DND-41 (cell line): ENCODE data around the gene OR1F1.

Experiments
- ATAC-seq: fragments of 200-7000 bp; cut with Tn5 transposase; 3 replicates; pipeline ENCODE4 v1.9.1; 2021; ENCODE audit warnings: low read depth; ENCODE audit not compliant: insufficient read depth
- DNase-seq: peaks from one replicate; pipeline ENCODE4 v3.0.0-alpha.2; 2020
- H2AFZ ChIP-seq: 2 replicates; pipeline ENCODE4 v1.6.0; 2012; ENCODE audit warnings: low read depth, low read length
- H3K27ac ChIP-seq: 2 replicates; pipeline ENCODE4 v1.5.1; 2012; ENCODE audit warnings: low read length, inconsistent platforms
- H3K27me3 ChIP-seq: fragments of 200-600 bp; sonication (generic); 2 replicates; pipeline ENCODE4 v1.6.0; 2012; ENCODE audit warnings: low read length, mild to moderate bottlenecking, inconsistent platforms; ENCODE audit not compliant: insufficient read depth, poor library complexity
- H3K36me3 ChIP-seq: 2 replicates; pipeline ENCODE4 v1.5.1; 2012; ENCODE audit warnings: low read length, inconsistent platforms; ENCODE audit not compliant: insufficient read depth
- H3K4me1 ChIP-seq: 2 replicates; pipeline ENCODE4 v1.5.1; 2012; ENCODE audit warnings: mild to moderate bottlenecking, low read length; ENCODE audit not compliant: insufficient read depth
- H3K4me2 ChIP-seq: 2 replicates; pipeline ENCODE4 v1.6.0; 2012; ENCODE audit warnings: mild to moderate bottlenecking, moderate library complexity, low read length, inconsistent platforms; ENCODE audit not compliant: insufficient read depth
- H3K4me3 ChIP-seq, 2 experiments: fragments of 200-600 bp in 1 of 2; shearing (Covaris generic) in 1 of 2; 2 replicates each; pipeline ENCODE4 v1.5.1; 2012 to 2016; ENCODE audit warnings: inconsistent platforms in 2 of 2, low read length in 2 of 2, mild to moderate bottlenecking in 2 of 2, low read depth in 1 of 2, moderate library complexity in 1 of 2
- H3K79me2 ChIP-seq: 2 replicates; pipeline ENCODE4 v1.6.0; 2012; ENCODE audit warnings: low read length, inconsistent platforms; ENCODE audit not compliant: insufficient read depth
- H3K9ac ChIP-seq: 2 replicates; pipeline ENCODE4 v1.6.0; 2012; ENCODE audit warnings: low read depth, mild to moderate bottlenecking, inconsistent platforms, low read length, moderate library complexity
- H3K9me3 ChIP-seq: 2 replicates; pipeline ENCODE4 v1.5.1; 2012; ENCODE audit warnings: low read length, moderate library complexity, mild to moderate bottlenecking, inconsistent platforms; ENCODE audit not compliant: insufficient read depth, severe bottlenecking
- H4K20me1 ChIP-seq: 2 replicates; pipeline ENCODE4 v1.6.0; 2012; ENCODE audit warnings: low read length; ENCODE audit not compliant: insufficient read depth
- CTCF ChIP-seq: IDR thresholded peaks from 2 replicates; pipeline ENCODE4 v1.5.1; 2012; ENCODE audit warnings: borderline replicate concordance, low read length, moderate library complexity, mild to moderate bottlenecking; ENCODE audit not compliant: poor library complexity, severe bottlenecking; ENCODE audit errors: extremely low read depth
- EZH2 ChIP-seq: IDR thresholded peaks from 3 replicates; pipeline ENCODE4 v1.6.1; 2012; ENCODE audit warnings: borderline replicate concordance, low read depth, mild to moderate bottlenecking, moderate library complexity, low read length, inconsistent platforms; ENCODE audit not compliant: severe bottlenecking

OR1F1 gene

GRCh38 chr16:3234857-3235561 is 47.0 kb downstream of the OR1F1 start, which contains the start of gene ZNF200:
ZNF200 (minus strand) TSS chr16:3235158; CDS start chr16:3233755, 1,403 bp downstream.
- Histone ChIP-seq H4K20me1 (peaks cover 9% of the 10 kb centered on the region; the same call in 1 of the 2 replicates), H3K27me3 (no peaks in the 10 kb centered on the region), H3K36me3 (peaks cover 46% of the 10 kb centered on the region), H3K4me2 (peak within 1 kb of the TSS; percentile 91), H3K4me3 (peak within 1 kb of the TSS; percentile 73 to 83), H3K79me2 (peaks cover 35% of the 10 kb centered on the region), H3K4me1 (peaks cover 25% of the 10 kb centered on the region), H2AFZ (peak within 1 kb of the TSS; percentile 91), H3K27ac (peak within 1 kb of the TSS; percentile 91), H3K9ac (peak within 1 kb of the TSS; percentile 85), H3K9me3 (no peaks in the 10 kb centered on the region)
- TF ChIP-seq EZH2 (no peak), CTCF (no peak)
- peak; percentile 95 for DNase-seq
- peak; percentile 93 for ATAC-seq

DNA sequence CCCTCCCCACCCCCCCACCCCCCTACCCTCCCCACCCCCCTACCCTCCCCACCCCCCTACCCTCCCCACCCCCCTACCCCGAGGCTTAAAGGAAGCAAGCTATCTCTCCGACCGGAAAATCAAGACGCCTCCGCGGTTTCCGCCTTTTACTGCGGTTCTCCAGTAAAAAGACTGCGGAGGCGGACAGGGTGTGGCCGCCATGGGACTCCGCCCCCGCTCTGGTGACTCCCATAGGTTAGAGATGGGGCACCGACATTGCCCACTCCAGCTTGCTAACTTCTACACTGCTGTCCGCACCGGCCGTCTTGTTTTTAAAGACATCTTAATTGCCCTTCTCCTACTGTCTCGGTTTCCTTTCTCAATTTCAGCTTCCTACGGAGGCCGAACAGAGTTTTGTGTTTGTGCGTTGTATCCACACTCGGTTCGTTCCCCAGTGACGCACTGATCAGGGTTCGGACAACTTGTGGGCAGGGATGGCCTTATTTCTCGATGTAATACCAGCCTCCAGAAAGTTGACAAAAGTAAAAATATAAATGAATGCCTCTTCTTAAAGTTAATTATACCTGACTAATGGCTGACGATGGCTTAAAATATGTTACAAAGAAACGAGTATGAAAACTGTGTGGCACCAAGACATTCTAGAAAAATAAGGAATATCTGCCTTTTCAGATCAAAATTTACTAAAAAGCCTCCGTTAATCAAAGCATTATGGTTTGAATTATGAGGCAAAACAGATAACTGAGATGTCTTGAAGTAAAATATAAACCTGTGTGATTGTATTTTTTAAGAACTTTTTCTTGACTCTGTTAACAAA is 48.1 kb downstream of the OR1F1 start:
- ATAC-seq (no peak), DNase-seq (no peak)
- Histone ChIP-seq H3K4me3 (no peak overlapping the region), H4K20me1 (peaks cover 9% of the 10 kb centered on the region; the same call in 1 of the 2 replicates), H3K79me2 (peaks cover 35% of the 10 kb centered on the region), H3K4me2 (no peak overlapping the region), H3K9ac (no peak overlapping the region), H3K27me3 (no peaks in the 10 kb centered on the region), H3K27ac (no peak overlapping the region), H3K9me3 (no peaks in the 10 kb centered on the region), H3K36me3 (peaks cover 35% of the 10 kb centered on the region), H2AFZ (no peak overlapping the region), H3K4me1 (peaks cover 25% of the 10 kb centered on the region)
- no peak for TF ChIP-seq CTCF
- no peak for TF ChIP-seq EZH2

DNA sequence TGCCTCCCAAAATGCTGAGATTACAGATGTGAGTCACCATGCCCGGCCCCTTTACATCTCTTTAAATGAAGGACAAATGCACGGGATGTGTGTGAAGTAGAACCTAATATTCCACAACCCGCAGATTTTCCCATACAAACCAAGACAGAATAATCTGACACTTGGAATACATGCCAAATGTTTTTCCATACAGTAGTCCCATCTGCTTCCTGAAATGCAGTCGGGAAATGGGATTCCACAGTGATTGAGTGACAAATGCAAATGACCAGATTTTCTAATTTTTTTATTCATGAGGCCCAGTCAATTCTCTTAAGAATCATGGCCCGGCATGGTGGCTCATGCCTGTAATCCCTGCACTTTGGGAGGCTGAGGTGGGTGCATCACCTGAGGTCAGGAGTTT is 53.8 kb downstream of the OR1F1 start:
- Histone ChIP-seq H3K4me2 (no peak overlapping the region), H3K27me3 (no peaks in the 10 kb centered on the region)
- no peak for ATAC-seq

More for the DNA sequence above, 53.8 kb downstream of the OR1F1 start:
- Histone ChIP-seq H3K4me3 (no peak overlapping the region), H3K36me3 (no peaks in the 10 kb centered on the region), H3K9me3 (no peaks in the 10 kb centered on the region), H3K79me2 (no peaks in the 10 kb centered on the region), H3K27ac (no peak overlapping the region), H4K20me1 (no peaks in the 10 kb centered on the region), H2AFZ (no peak overlapping the region), H3K9ac (no peak overlapping the region), H3K4me1 (no peaks in the 10 kb centered on the region)
- no peak for DNase-seq
- TF ChIP-seq EZH2 (no peak), CTCF (no peak)
